Keratinocyte (primary cell): ENCODE results near the gene DAPP1.

ENCODE experiments used
- CTCF ChIP-seq, 3 experiments: IDR thresholded peaks in 1 of 3; conservative IDR thresholded peaks in 1 of 3; optimal IDR thresholded peaks in 1 of 3; 2 replicates in 2 of 3; 3 replicates in 1 of 3; pipeline versions ENCODE3 to v1.5.1; 2011; ENCODE audit warnings: low read length in 3 of 3, mild to moderate bottlenecking in 3 of 3, moderate library complexity in 2 of 3, control low read depth in 1 of 3, inconsistent platforms in 1 of 3; ENCODE audit not compliant: insufficient read depth in 2 of 3; ENCODE audit errors: extremely low read depth in 1 of 3
- EZH2 ChIP-seq: IDR thresholded peaks from one replicate; pipeline ENCODE4 v1.6.1; 2012; ENCODE audit warnings: inconsistent platforms, mild to moderate bottlenecking, low read length, moderate library complexity

GRCh38 chr4:99860521-99860920 lies 43.9 kb downstream of the DAPP1 start:
- no peak for TF ChIP-seq CTCF (optimal IDR thresholded peaks at IDR 0.05 in 1 of 3, IDR thresholded peaks at IDR 0.05 in 1 of 3, conservative IDR thresholded peaks at IDR 0.05 in 1 of 3; ENCODE audit: extremely low read depth in 1 of 3, insufficient read depth in 2 of 3, low read length in 3 of 3)
- TF ChIP-seq EZH2, result no peak
